Measurements from ENCODE around the gene HSD17B13. TPM values are rescaled to one million over a fixed set of nuclear protein-coding genes. Genes with fewer than 3 reads are reported as not detected.
"Not testable (repeated sequence)": the region's sequence is repeated elsewhere in the genome, so short reads cannot be mapped to it uniquely, and the experiment has no call there.

Gene HSD17B13
- total and polyA plus RNA-seq, 2 experiments from 2014 or later = 0.15 TPM; not detected in 1

DNA sequence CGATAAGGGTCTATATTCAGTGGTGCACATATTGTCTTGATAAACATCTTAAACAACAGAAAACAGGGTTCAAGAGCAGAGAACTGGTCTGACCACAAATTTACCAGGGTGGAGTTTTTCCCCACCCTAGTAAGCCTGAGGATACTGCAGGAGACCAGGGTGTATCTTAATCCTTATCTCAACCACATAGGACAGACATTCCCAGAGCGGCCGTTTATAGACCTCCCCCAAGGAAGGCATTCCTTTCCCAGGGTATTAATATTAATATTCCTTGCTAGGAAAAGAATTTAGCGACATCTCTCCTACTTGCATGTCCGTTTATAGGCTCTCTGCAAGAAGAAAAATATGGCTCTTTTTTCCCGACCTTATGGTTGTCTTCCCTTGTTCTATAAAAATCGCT is 28.8 kb downstream of the HSD17B13 start:
- not testable (repeated sequence) for H3K4me2 ChIP-seq; H3K4me1 Mint-ChIP-seq; H3K4me1 ChIP-seq (ENCODE audit: insufficient read depth); H2AFZ ChIP-seq; H3K79me2 ChIP-seq (replicated peaks; ENCODE audit: insufficient read depth); H3K4me3 Mint-ChIP-seq; H3K36me3 Mint-ChIP-seq (ENCODE audit: low read depth); H3K36me3 ChIP-seq (ENCODE audit: insufficient read depth); H3K27me3 Mint-ChIP-seq (ENCODE audit: insufficient read depth, low read depth, poor library complexity); H3F3A ChIP-seq (replicated peaks; ENCODE audit: low read depth); H3K27ac ChIP-seq (ENCODE audit: low read depth); H4K20me1 ChIP-seq (replicated peaks; ENCODE audit: insufficient read depth); H3K27ac Mint-ChIP-seq; ATAC-seq; H3K27me3 ChIP-seq (ENCODE audit: insufficient read depth); H3K4me3 ChIP-seq; DNase-seq (ENCODE audit: low spot score); H3K9me2 ChIP-seq (ENCODE audit: insufficient read depth)
- peaks cover 14% of the 10 kb centered on the region for H3K9me3 Mint-ChIP-seq

GRCh38 chr4:87286970-87287369 is 35.7 kb downstream of the HSD17B13 start:
- H3K4me1 ChIP-seq (ENCODE audit: insufficient read depth) = no peaks in the 10 kb centered on the region
- ATAC-seq (no peak), DNase-seq (ENCODE audit: low spot score) (no peak)
- no peaks in the 10 kb centered on the region for H3K4me1 Mint-ChIP-seq
- peaks cover 50% of the 10 kb centered on the region for H3K9me3 Mint-ChIP-seq
- no peak overlapping the region for H3K27ac Mint-ChIP-seq
- H3K79me2 ChIP-seq (replicated peaks; ENCODE audit: insufficient read depth) = no peaks in the 10 kb centered on the region
- H3F3A ChIP-seq (replicated peaks; ENCODE audit: low read depth) = no peaks in the 10 kb centered on the region
- H3K27ac ChIP-seq (ENCODE audit: low read depth) = no peak overlapping the region
- H3K4me2 ChIP-seq = no peak overlapping the region
- no peak overlapping the region for H2AFZ ChIP-seq
- H3K9me2 ChIP-seq (ENCODE audit: insufficient read depth) = peaks cover 4% of the 10 kb centered on the region; the same call in 1 of the 2 replicates
- H3K27me3 Mint-ChIP-seq (ENCODE audit: insufficient read depth, low read depth, poor library complexity) = no peaks in the 10 kb centered on the region
- peaks cover 2% of the 10 kb centered on the region; the same call in 1 of the 2 replicates for H3K36me3 ChIP-seq (ENCODE audit: insufficient read depth)
- no peak overlapping the region for H3K4me3 ChIP-seq
- no peak overlapping the region for H3K4me3 Mint-ChIP-seq
- no peaks in the 10 kb centered on the region for H4K20me1 ChIP-seq (replicated peaks; ENCODE audit: insufficient read depth)
- peaks cover 25% of the 10 kb centered on the region for H3K36me3 Mint-ChIP-seq (ENCODE audit: low read depth)
- no peaks in the 10 kb centered on the region for H3K27me3 ChIP-seq (ENCODE audit: insufficient read depth)
- TF ChIP-seq, protein P1, sequence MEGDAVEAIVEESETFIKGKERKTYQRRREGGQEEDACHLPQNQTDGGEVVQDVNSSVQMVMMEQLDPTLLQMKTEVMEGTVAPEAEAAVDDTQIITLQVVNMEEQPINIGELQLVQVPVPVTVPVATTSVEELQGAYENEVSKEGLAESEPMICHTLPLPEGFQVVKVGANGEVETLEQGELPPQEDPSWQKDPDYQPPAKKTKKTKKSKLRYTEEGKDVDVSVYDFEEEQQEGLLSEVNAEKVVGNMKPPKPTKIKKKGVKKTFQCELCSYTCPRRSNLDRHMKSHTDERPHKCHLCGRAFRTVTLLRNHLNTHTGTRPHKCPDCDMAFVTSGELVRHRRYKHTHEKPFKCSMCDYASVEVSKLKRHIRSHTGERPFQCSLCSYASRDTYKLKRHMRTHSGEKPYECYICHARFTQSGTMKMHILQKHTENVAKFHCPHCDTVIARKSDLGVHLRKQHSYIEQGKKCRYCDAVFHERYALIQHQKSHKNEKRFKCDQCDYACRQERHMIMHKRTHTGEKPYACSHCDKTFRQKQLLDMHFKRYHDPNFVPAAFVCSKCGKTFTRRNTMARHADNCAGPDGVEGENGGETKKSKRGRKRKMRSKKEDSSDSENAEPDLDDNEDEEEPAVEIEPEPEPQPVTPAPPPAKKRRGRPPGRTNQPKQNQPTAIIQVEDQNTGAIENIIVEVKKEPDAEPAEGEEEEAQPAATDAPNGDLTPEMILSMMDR (conservative IDR thresholded peaks at IDR 0.05; ENCODE audit: low read depth in 2 of 2) = no peak
- TF ChIP-seq ZNF462 (CRISPR knock-in tag; IDR thresholded peaks at IDR 0.05) (no peak), POLR2AphosphoS5 (IDR thresholded peaks at IDR 0.05; ENCODE audit: low read depth) (no peak), ZNF331 (CRISPR knock-in tag; IDR thresholded peaks at IDR 0.05; ENCODE audit: low read depth) (no peak), CREB1 (CRISPR knock-in tag; IDR thresholded peaks at IDR 0.05; ENCODE audit: low read depth) (no peak), JUNB (IDR thresholded peaks at IDR 0.05; ENCODE audit: unreplicated experiment) (no peak), NANOG (IDR thresholded peaks at IDR 0.05; ENCODE audit: borderline replicate concordance) (no peak), EZH2 (IDR thresholded peaks at IDR 0.05; ENCODE audit: low read depth, unreplicated experiment) (no peak)
- TF ChIP-seq, protein P2, sequence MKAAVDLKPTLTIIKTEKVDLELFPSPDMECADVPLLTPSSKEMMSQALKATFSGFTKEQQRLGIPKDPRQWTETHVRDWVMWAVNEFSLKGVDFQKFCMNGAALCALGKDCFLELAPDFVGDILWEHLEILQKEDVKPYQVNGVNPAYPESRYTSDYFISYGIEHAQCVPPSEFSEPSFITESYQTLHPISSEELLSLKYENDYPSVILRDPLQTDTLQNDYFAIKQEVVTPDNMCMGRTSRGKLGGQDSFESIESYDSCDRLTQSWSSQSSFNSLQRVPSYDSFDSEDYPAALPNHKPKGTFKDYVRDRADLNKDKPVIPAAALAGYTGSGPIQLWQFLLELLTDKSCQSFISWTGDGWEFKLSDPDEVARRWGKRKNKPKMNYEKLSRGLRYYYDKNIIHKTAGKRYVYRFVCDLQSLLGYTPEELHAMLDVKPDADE (IDR thresholded peaks at IDR 0.05) = no peak
- TF ChIP-seq, protein P3, sequence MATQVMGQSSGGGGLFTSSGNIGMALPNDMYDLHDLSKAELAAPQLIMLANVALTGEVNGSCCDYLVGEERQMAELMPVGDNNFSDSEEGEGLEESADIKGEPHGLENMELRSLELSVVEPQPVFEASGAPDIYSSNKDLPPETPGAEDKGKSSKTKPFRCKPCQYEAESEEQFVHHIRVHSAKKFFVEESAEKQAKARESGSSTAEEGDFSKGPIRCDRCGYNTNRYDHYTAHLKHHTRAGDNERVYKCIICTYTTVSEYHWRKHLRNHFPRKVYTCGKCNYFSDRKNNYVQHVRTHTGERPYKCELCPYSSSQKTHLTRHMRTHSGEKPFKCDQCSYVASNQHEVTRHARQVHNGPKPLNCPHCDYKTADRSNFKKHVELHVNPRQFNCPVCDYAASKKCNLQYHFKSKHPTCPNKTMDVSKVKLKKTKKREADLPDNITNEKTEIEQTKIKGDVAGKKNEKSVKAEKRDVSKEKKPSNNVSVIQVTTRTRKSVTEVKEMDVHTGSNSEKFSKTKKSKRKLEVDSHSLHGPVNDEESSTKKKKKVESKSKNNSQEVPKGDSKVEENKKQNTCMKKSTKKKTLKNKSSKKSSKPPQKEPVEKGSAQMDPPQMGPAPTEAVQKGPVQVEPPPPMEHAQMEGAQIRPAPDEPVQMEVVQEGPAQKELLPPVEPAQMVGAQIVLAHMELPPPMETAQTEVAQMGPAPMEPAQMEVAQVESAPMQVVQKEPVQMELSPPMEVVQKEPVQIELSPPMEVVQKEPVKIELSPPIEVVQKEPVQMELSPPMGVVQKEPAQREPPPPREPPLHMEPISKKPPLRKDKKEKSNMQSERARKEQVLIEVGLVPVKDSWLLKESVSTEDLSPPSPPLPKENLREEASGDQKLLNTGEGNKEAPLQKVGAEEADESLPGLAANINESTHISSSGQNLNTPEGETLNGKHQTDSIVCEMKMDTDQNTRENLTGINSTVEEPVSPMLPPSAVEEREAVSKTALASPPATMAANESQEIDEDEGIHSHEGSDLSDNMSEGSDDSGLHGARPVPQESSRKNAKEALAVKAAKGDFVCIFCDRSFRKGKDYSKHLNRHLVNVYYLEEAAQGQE (IDR thresholded peaks at IDR 0.05; ENCODE audit: unreplicated experiment) = no peak
